ENCODE results near the gene THPO. TPM values are rescaled to one million over a fixed set of nuclear protein-coding genes. Genes with fewer than 3 reads are reported as not detected.
"Not testable (repeated sequence)": the region's sequence is repeated elsewhere in the genome, so short reads cannot be mapped to it uniquely, and the experiment has no call there.

THPO gene
- total RNA-seq, 1 donor from 2014 or later = not detected

GRCh38 chr3:184351511-184352148 is 26.4 kb downstream of the THPO start:
- no peak for DNase-seq (ENCODE audit: extremely low read depth, low read depth, low spot score)

- DNase-seq (ENCODE audit: extremely low read depth, low read depth, low spot score) = no peak
These were observed 27.4 kb downstream of the THPO start for GRCh38 chr3:184350618-184351017.

GRCh38 chr3:184349563-184350470 is 28.2 kb downstream of the THPO start:
- no peak for DNase-seq (ENCODE audit: extremely low read depth, low read depth, low spot score)

- no peak for DNase-seq (ENCODE audit: extremely low read depth, low read depth, low spot score)
These were observed 30.0 kb downstream of the THPO start for GRCh38 chr3:184348057-184348382.

GRCh38 chr3:184347321-184348056 is 30.5 kb downstream of the THPO start:
- DNase-seq (ENCODE audit: extremely low read depth, low read depth, low spot score) = no peak

GRCh38 chr3:184346480-184347190 is 31.4 kb downstream of the THPO start:
- DNase-seq (ENCODE audit: extremely low read depth, low read depth, low spot score) = no peak

- no peak for DNase-seq (ENCODE audit: extremely low read depth, low read depth, low spot score)
These were observed 32.5 kb downstream of the THPO start for GRCh38 chr3:184345317-184346144.

GRCh38 chr3:184344579-184345316 is 33.3 kb downstream of the THPO start:
- no peak for DNase-seq (ENCODE audit: extremely low read depth, low read depth, low spot score)

- DNase-seq (ENCODE audit: extremely low read depth, low read depth, low spot score) = no peak
These were observed 34.7 kb downstream of the THPO start for GRCh38 chr3:184343200-184343876.

- no peak for DNase-seq (ENCODE audit: extremely low read depth, low read depth, low spot score)
These were observed 36.1 kb downstream of the THPO start for GRCh38 chr3:184341925-184342324.

GRCh38 chr3:184339451-184340135 is 38.4 kb downstream of the THPO start:
- DNase-seq (ENCODE audit: extremely low read depth, low read depth, low spot score) = not testable (repeated sequence)

GRCh38 chr3:184339001-184339400 is 39.0 kb downstream of the THPO start:
- no peak for DNase-seq (ENCODE audit: extremely low read depth, low read depth, low spot score)

- no peak for DNase-seq (ENCODE audit: extremely low read depth, low read depth, low spot score)
These were observed 39.5 kb downstream of the THPO start for GRCh38 chr3:184338511-184338945.

- no peak for DNase-seq (ENCODE audit: extremely low read depth, low read depth, low spot score)
These were observed 40.0 kb downstream of the THPO start for GRCh38 chr3:184337981-184338380.

GRCh38 chr3:184337399-184337714 is 40.6 kb downstream of the THPO start, which contains the start of gene FAM131A:
FAM131A (plus strand) TSS chr3:184337600; CDS start chr3:184337631, 31 bp downstream.
- DNase-seq (ENCODE audit: extremely low read depth, low read depth, low spot score) = no peak

- DNase-seq (ENCODE audit: extremely low read depth, low read depth, low spot score) = no peak
These were observed 41.2 kb downstream of the THPO start for GRCh38 chr3:184336547-184337398.
